Activated CD4-positive, alpha-beta T cell treated with anti-CD3 and anti-CD28 coated beads for 1 hour (primary cell): ENCODE measurements around the gene BTK.
"Not testable (repeated sequence)": the region's sequence is repeated elsewhere in the genome, so short reads cannot be mapped to it uniquely, and the experiment has no call there.

Experiments used
- DNase-seq: peaks from one replicate; pipeline ENCODE4 v3.0.0-alpha.2; 2020

BTK gene

GRCh38 chrX:101334310-101334709, 51.7 kb downstream of the BTK start:
- not testable (repeated sequence) for DNase-seq

DNA sequence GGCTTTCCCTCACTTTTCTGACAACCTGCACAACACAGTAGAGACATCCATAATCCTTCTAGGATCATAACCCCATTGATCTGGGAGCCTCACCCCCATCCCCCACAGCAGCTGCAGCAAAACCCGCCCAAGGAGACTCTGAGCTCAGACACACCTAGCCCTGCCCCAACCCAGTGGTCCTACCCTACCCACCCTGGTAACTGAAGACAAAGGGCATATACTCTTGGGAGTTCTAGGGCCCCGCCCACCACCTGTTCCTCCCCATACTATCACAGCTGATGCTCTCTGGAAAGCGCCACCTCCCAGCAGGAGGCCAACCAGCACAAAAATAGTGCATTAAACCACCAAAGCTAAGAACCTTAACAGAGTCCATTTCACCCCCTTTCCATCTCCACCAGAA, 59.4 kb downstream of the BTK start:
- DNase-seq = not testable (repeated sequence)

DNA sequence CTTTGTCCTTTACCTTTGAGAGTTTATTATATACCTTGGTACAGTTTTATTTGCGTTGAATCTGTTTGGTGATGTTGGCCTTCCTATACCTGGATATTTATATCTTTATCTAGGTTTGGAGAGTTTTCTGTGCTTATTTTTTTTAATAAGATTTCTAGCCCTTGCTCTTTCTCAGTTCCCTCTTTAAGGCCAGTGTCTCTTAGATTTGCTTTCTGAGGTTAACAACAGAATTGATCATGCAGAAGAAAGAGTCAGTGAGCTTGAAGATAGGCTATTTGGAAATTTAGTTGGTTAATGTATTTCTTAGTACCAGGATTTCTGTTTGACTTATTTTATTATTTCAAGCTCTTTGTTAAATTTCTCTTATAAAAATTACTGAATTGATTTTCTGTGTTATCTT, 82.2 kb downstream of the BTK start:
- DNase-seq = no peak
